SK-N-SH treated with all-trans-retinoic acid at 6 μM for 48 hours (cell line): ENCODE measurements around the gene DHRS1.

Source experiments
- ATAC-seq: fragments of 200-7000 bp; cut with Tn5 transposase; 3 replicates; pipeline ENCODE4 v1.9.1; 2020; ENCODE audit warnings: mild to moderate bottlenecking, moderate library complexity
- ARNTL ChIP-seq: fragments of 450-650 bp; formaldehyde crosslinking; IDR thresholded peaks from 2 replicates; pipeline ENCODE4 v1.5.0; 2020; ENCODE audit warnings: low read depth, mild to moderate bottlenecking, moderate library complexity, borderline replicate concordance
- BACH2 ChIP-seq: fragments of 250-450 bp; sonication (Bioruptor Pico); IDR thresholded peaks from 2 replicates; pipeline ENCODE4 v1.9.0; 2021; ENCODE audit warnings: mild to moderate bottlenecking, borderline replicate concordance
- CREB5 ChIP-seq: fragments of 250-450 bp; sonication (Bioruptor Pico); IDR thresholded peaks from 2 replicates; pipeline ENCODE4 v1.5.1; 2020; ENCODE audit warnings: low read depth, mild to moderate bottlenecking, moderate library complexity
- CSDC2 ChIP-seq: fragments of 250-450 bp; sonication (Bioruptor Pico); IDR thresholded peaks from 2 replicates; pipeline ENCODE4 v1.5.0; 2020; ENCODE audit warnings: mild to moderate bottlenecking, moderate library complexity
- CSRNP3 ChIP-seq: fragments of 250-450 bp; sonication (Bioruptor Pico); IDR thresholded peaks from 2 replicates; pipeline ENCODE4 v1.5.1; 2021; ENCODE audit warnings: mild to moderate bottlenecking, moderate library complexity
- ESRRG ChIP-seq: fragments of 250-450 bp; sonication (Bioruptor Pico); IDR thresholded peaks from 2 replicates; pipeline ENCODE4 v1.6.1; 2021; ENCODE audit warnings: mild to moderate bottlenecking
- GLIS3 ChIP-seq: fragments of 250-450 bp; sonication (Bioruptor Pico); IDR thresholded peaks from 2 replicates; pipeline ENCODE4 v1.5.0; 2020; ENCODE audit warnings: mild to moderate bottlenecking, moderate library complexity
- ISL1 ChIP-seq: fragments of 250-450 bp; sonication (Bioruptor Pico); IDR thresholded peaks from 2 replicates; pipeline ENCODE4 v2.1.2; 2022; ENCODE audit warnings: mild to moderate bottlenecking, moderate library complexity
- OSR1 ChIP-seq: fragments of 250-450 bp; sonication (Bioruptor Pico); IDR thresholded peaks from 2 replicates; pipeline ENCODE4 v1.8.0; 2022; ENCODE audit warnings: moderate library complexity, mild to moderate bottlenecking, inconsistent platforms
- PATZ1 ChIP-seq: fragments of 250-450 bp; sonication (Bioruptor Pico); IDR thresholded peaks from 2 replicates; pipeline ENCODE4 v1.8.0; 2020; ENCODE audit warnings: mild to moderate bottlenecking, moderate library complexity, borderline replicate concordance
- PPARA ChIP-seq: fragments of 250-450 bp; sonication (Bioruptor Pico); IDR thresholded peaks from 2 replicates; pipeline ENCODE4 v1.5.0; 2020; ENCODE audit warnings: mild to moderate bottlenecking, borderline replicate concordance
- RARB ChIP-seq: fragments of 250-450 bp; sonication (Bioruptor Pico); IDR thresholded peaks from 2 replicates; pipeline ENCODE4 v1.8.0; 2021; ENCODE audit warnings: mild to moderate bottlenecking, moderate library complexity
- TCF4 ChIP-seq: fragments of 250-450 bp; sonication (Bioruptor Pico); IDR thresholded peaks from 2 replicates; pipeline ENCODE4 v1.8.0; 2021; ENCODE audit warnings: mild to moderate bottlenecking, moderate library complexity, borderline replicate concordance
- TOX ChIP-seq: fragments of 250-450 bp; sonication (Bioruptor Pico); IDR thresholded peaks from 2 replicates; pipeline ENCODE4 v1.8.0; 2021; ENCODE audit warnings: mild to moderate bottlenecking, moderate library complexity, borderline replicate concordance
- TSHZ2 ChIP-seq: fragments of 250-450 bp; sonication (Bioruptor Pico); IDR thresholded peaks from 2 replicates; pipeline ENCODE4 v1.5.0; 2020; ENCODE audit warnings: mild to moderate bottlenecking, moderate library complexity
- ZC3H10 ChIP-seq: fragments of 250-450 bp; sonication (Bioruptor Pico); IDR thresholded peaks from 2 replicates; pipeline ENCODE4 v1.5.1; 2021; ENCODE audit warnings: mild to moderate bottlenecking, moderate library complexity
- ZFP3 ChIP-seq: fragments of 250-450 bp; sonication (Bioruptor Pico); IDR thresholded peaks from 2 replicates; pipeline ENCODE4 v1.5.0; 2020; ENCODE audit warnings: mild to moderate bottlenecking, moderate library complexity
- ZFP30 ChIP-seq: fragments of 450-650 bp; formaldehyde crosslinking; IDR thresholded peaks from 2 replicates; pipeline ENCODE4 v1.5.0; 2022; ENCODE audit warnings: mild to moderate bottlenecking, moderate library complexity
- ZNF565 ChIP-seq: fragments of 450-650 bp; formaldehyde crosslinking; conservative IDR thresholded peaks from 2 replicates; pipeline ENCODE4 v1.5.0; 2020; ENCODE audit warnings: low read depth, mild to moderate bottlenecking, moderate library complexity
- ZNF70 ChIP-seq: fragments of 450-650 bp; formaldehyde crosslinking; IDR thresholded peaks from 2 replicates; pipeline ENCODE4 v1.5.0; 2020; ENCODE audit warnings: mild to moderate bottlenecking, moderate library complexity
- ZNF8 ChIP-seq: fragments of 450-650 bp; formaldehyde crosslinking; IDR thresholded peaks from 2 replicates; pipeline ENCODE4 v1.5.0; 2020; ENCODE audit warnings: mild to moderate bottlenecking, moderate library complexity

The DHRS1 gene

GRCh38 chr14:24332268-24332993 lies 32.9 kb upstream of the DHRS1 start (continued):
- TF ChIP-seq PPARA (CRISPR knock-in tag) (no peak), BACH2 (CRISPR knock-in tag) (no peak)

- ATAC-seq: peak; percentile 1; the same call in 2 of the 3 replicates
- TF ChIP-seq ZNF70 (CRISPR knock-in tag) (no peak), ZFP30 (CRISPR knock-in tag) (no peak), TCF4 (CRISPR knock-in tag) (no peak), CSDC2 (CRISPR knock-in tag) (no peak), ISL1 (CRISPR knock-in tag) (no peak), ZC3H10 (CRISPR knock-in tag) (no peak), ARNTL (CRISPR knock-in tag) (no peak), ZNF565 (CRISPR knock-in tag) (no peak), ESRRG (CRISPR knock-in tag) (no peak), RARB (CRISPR knock-in tag) (no peak), OSR1 (CRISPR knock-in tag) (no peak), ZNF8 (no peak), TOX (no peak), TSHZ2 (CRISPR knock-in tag) (no peak), PATZ1 (no peak), PPARA (CRISPR knock-in tag) (no peak), CREB5 (CRISPR knock-in tag) (no peak)
Measured at GRCh38 chr14:24331731-24332267, 32.2 kb upstream of the DHRS1 start.

- TF ChIP-seq CREB5 (CRISPR knock-in tag): no peak
- ATAC-seq: no peak
Measured at GRCh38 chr14:24330973-24331674, 31.5 kb upstream of the DHRS1 start.

GRCh38 chr14:24329736-24330135 lies 30.2 kb upstream of the DHRS1 start:
- no peak for ATAC-seq
- TF ChIP-seq CSRNP3 (CRISPR knock-in tag) (no peak), ZNF70 (CRISPR knock-in tag) (no peak), RARB (CRISPR knock-in tag) (no peak), ZNF8 (no peak), ZFP3 (CRISPR knock-in tag) (no peak), ESRRG (CRISPR knock-in tag) (no peak), CREB5 (CRISPR knock-in tag) (no peak), PATZ1 (no peak), GLIS3 (CRISPR knock-in tag) (no peak), PPARA (CRISPR knock-in tag) (no peak), TOX (no peak), ARNTL (CRISPR knock-in tag) (no peak), CSDC2 (CRISPR knock-in tag) (no peak)
